HFF-Myc (cell line): ENCODE measurements around the gene EIF3J.
A peak's percentile ranks its signal among the peaks of the same experiment; 100 is the strongest.
"Not testable (repeated sequence)": the region's sequence is repeated elsewhere in the genome, so short reads cannot be mapped to it uniquely, and the experiment has no call there.

Source experiments
- DNase-seq: peaks from one replicate; pipeline ENCODE4 v3.0.0-alpha.2; 2011; ENCODE audit warnings: low read depth; ENCODE audit errors: extremely low read depth
- H3K4me3 ChIP-seq: replicated peaks from 2 replicates; pipeline ENCODE4 v1.5.1; 2011; ENCODE audit warnings: low read depth, mild to moderate bottlenecking, control low read depth, low read length
- CTCF ChIP-seq: IDR thresholded peaks from 2 replicates; pipeline ENCODE4 v1.5.1; 2012; ENCODE audit warnings: mild to moderate bottlenecking, low read depth, low read length, control low read depth; ENCODE audit errors: missing control alignments

EIF3J gene

GRCh38 chr15:44529864-44530604 is 6.9 kb upstream of the EIF3J start:
- no peak for DNase-seq
- H3K4me3 ChIP-seq = no peak overlapping the region
- TF ChIP-seq CTCF = no peak

GRCh38 chr15:44530653-44531052 is 6.3 kb upstream of the EIF3J start:
- H3K4me3 ChIP-seq = no peak overlapping the region
- no peak for TF ChIP-seq CTCF
- no peak for DNase-seq

GRCh38 chr15:44532275-44532674 is 4.7 kb upstream of the EIF3J start:
- H3K4me3 ChIP-seq, DNase-seq: not testable (repeated sequence)

- peak; percentile 16 for TF ChIP-seq CTCF
- H3K4me3 ChIP-seq = no peak overlapping the region
- DNase-seq = no peak
Measured at GRCh38 chr15:44532689-44533088, 4.3 kb upstream of the EIF3J start.

- H3K4me3 ChIP-seq = no peak overlapping the region
- TF ChIP-seq CTCF = no peak
- no peak for DNase-seq
Measured at GRCh38 chr15:44535092-44535491, 1.9 kb upstream of the EIF3J start.

GRCh38 chr15:44535523-44536301 is 1.2 kb upstream of the EIF3J start:
- peak overlapping the region; percentile 91 for H3K4me3 ChIP-seq
- TF ChIP-seq CTCF = no peak
- DNase-seq = no peak

- peak overlapping the region; percentile 91 for H3K4me3 ChIP-seq
- TF ChIP-seq CTCF = peak; percentile 9
- peak; percentile 62 for DNase-seq
Measured at GRCh38 chr15:44536302-44536961, 515 bp upstream of the EIF3J start.
